ENCODE results near the gene RNF38. TPM values are rescaled to one million over a fixed set of nuclear protein-coding genes. Genes with fewer than 3 reads are reported as not detected.

Gene RNF38
- total RNA-seq, 1 experiment from 2014 or later: 60.2 TPM

- Histone ChIP-seq H4K8ac (replicated peaks; ENCODE audit: insufficient read length, low read depth, low read length) (no peak overlapping the region), H2BK15ac (ENCODE audit: low read depth, low read length) (no peak overlapping the region), H2BK120ac (ENCODE audit: low read depth, low read length, poor library complexity, severe bottlenecking) (no peak overlapping the region), H2BK12ac (ENCODE audit: insufficient read length, low read depth, low read length) (no peak overlapping the region), H3K9ac (ENCODE audit: extremely low read depth, insufficient read length, low read length) (no peak overlapping the region), H4K5ac (ENCODE audit: insufficient read length, low read depth, low read length) (no peak overlapping the region), H3K18ac (ENCODE audit: insufficient read length, low read depth, low read length) (no peak overlapping the region), H3T11ph (ENCODE audit: low read length) (no peak overlapping the region), H3K23ac (ENCODE audit: insufficient read length, low read depth, low read length) (no peak overlapping the region), H3K14ac (ENCODE audit: insufficient read depth, low read length) (no peak overlapping the region), H3K23me2 (ENCODE audit: insufficient read length, low read depth, low read length, poor library complexity, severe bottlenecking) (peaks cover 3% of the 10 kb centered on the region), H3K27ac (ENCODE audit: insufficient read length, low read depth, low read length) (no peak overlapping the region), H3K27me3 (ENCODE audit: insufficient read depth, low read length) (no peaks in the 10 kb centered on the region), H2AFZ (ENCODE audit: low read length) (no peak overlapping the region), H3K4me2 (ENCODE audit: insufficient read depth, insufficient read length, low read length) (peak overlapping the region; percentile 89), H3K9me3 (ENCODE audit: control insufficient read depth, low read depth, low read length) (no peaks in the 10 kb centered on the region), H3K79me2 (ENCODE audit: insufficient read depth, low read length) (peaks cover 25% of the 10 kb centered on the region), H3K4ac (ENCODE audit: low read depth, low read length) (no peak overlapping the region), H4K91ac (ENCODE audit: insufficient read length, low read depth, low read length) (no peak overlapping the region), H3K4me1 (ENCODE audit: insufficient read depth, low read length) (no peaks in the 10 kb centered on the region), H3K79me1 (ENCODE audit: insufficient read depth, low read depth, low read length, poor library complexity, severe bottlenecking) (no peaks in the 10 kb centered on the region), H2BK20ac (ENCODE audit: low read depth, low read length, poor library complexity, severe bottlenecking) (no peak overlapping the region), H2BK5ac (ENCODE audit: insufficient read length, low read length) (no peak overlapping the region), H3K56ac (ENCODE audit: insufficient read length, low read depth, low read length) (no peak overlapping the region), H4K20me1 (ENCODE audit: control insufficient read depth, insufficient read depth, insufficient read length) (no peaks in the 10 kb centered on the region), H2AK5ac (ENCODE audit: insufficient read length, low read length) (no peak overlapping the region)
- TF ChIP-seq CTCF (conservative IDR thresholded peaks at IDR 0.05): no peak
- H3K4me3 Mint-ChIP-seq: peak overlapping the region; percentile 84 to 85; a peak in 4 of 5 replicates
- H3K27me3 Mint-ChIP-seq (ENCODE audit: low read depth): no peaks in the 10 kb centered on the region
- H3K36me3 Mint-ChIP-seq (ENCODE audit: insufficient read depth in 1 of 3, low read depth in 3 of 3): peaks cover 4 to 11% (median 7%) of the 10 kb centered on the region in 3 experiments; a peak in 5 of 7 replicates
- WGBS (ENCODE audit: extremely low coverage, insufficient read length, low lambda C conversion rate): no CpG with 5 or more reads among the region's 3 CpGs
- peaks cover 0 to 4% of the 10 kb centered on the region in 2 experiments; a peak in 3 of 5 replicates for H3K9me3 Mint-ChIP-seq
- H3K4me1 Mint-ChIP-seq: peaks cover 28 to 37% of the 10 kb centered on the region in 2 experiments
- H3K27ac Mint-ChIP-seq: peak overlapping the region; percentile 22 to 94 (median 93); a peak in 4 of 7 replicates
- no peak for DNase-seq
These were observed 1.9 kb upstream of the RNF38 start for GRCh38 chr9:36401897-36402480.
